Stimulated activated CD4-positive, alpha-beta T cell treated with anti-CD3 and anti-CD28 coated beads, Interleukin-1b, Interleukin-23, amount 100 ng/mL, for 1 hour (primary cell): ENCODE measurements around the gene PGLYRP3.

Experiments used
- DNase-seq, 2 donors: peaks; one replicate each; pipeline ENCODE4 v3.0.0-alpha.2; 2020; ENCODE audit warnings: low read depth in 2 of 2

Gene PGLYRP3, protein sequence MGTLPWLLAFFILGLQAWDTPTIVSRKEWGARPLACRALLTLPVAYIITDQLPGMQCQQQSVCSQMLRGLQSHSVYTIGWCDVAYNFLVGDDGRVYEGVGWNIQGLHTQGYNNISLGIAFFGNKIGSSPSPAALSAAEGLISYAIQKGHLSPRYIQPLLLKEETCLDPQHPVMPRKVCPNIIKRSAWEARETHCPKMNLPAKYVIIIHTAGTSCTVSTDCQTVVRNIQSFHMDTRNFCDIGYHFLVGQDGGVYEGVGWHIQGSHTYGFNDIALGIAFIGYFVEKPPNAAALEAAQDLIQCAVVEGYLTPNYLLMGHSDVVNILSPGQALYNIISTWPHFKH

DNA sequence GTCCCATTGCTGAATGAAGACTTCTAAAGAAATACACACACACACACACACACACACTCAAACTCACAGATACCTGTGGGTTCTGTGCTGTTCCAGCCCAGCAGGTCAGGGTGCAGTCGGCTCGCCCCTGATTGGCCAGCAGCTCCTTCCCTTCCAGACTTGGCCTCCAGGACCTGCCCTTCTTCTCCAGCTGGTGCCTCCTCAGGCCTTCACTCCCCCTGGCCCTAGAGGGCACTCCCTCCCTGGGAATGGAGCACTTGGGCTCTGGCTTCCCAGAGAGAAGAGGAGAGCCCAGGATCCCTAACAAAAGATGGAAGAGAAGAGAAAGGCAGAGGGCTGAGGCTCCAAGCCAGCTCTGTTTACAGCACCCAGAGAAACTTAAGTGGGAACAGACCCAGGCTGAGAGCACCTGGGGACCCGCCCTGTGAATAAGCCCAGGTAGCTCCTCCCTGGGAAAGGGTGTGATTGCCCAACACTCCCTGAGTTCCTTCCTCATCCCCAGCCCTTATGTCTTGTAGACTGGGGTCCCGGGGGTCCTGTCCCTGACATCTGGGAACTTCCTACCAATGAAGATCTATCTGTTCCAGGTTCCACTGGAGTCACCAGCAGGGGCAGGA, at the start of gene PGLYRP3:
PGLYRP3 (minus strand) TSS at position 383 of the 617 bp plus-strand sequence. CDS start 2,287 bp downstream, outside the sequence.
- no peak for DNase-seq

DNA sequence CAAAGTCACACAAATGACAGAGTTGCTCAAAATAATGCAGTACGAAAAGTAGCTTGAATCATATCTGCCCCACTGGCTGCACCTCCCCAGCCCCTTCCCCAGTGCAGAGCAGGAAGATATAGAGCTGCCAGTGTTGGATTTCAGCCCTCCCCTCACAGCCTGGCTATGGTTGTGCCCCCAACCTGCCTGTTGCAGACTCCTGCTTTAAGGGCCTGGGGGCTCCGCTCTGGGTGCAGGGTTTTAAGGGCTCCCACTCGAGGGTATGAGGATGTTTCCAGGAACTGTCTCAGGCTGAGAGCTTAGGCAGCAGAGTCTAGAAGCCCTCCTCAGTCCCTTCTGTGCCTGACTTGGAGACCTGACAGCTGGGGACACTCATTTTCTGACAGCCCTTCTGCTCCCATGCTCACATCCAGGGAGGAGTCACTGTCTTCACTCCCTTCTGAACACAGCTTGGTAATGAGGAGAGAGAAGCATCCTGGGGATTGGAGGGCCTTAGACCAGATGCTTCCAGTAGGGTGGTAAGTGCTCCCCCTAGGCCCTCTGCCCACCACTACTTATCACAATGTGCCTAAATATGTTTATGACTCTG, 49.5 kb upstream of the PGLYRP3 start:
- no peak for DNase-seq

DNA sequence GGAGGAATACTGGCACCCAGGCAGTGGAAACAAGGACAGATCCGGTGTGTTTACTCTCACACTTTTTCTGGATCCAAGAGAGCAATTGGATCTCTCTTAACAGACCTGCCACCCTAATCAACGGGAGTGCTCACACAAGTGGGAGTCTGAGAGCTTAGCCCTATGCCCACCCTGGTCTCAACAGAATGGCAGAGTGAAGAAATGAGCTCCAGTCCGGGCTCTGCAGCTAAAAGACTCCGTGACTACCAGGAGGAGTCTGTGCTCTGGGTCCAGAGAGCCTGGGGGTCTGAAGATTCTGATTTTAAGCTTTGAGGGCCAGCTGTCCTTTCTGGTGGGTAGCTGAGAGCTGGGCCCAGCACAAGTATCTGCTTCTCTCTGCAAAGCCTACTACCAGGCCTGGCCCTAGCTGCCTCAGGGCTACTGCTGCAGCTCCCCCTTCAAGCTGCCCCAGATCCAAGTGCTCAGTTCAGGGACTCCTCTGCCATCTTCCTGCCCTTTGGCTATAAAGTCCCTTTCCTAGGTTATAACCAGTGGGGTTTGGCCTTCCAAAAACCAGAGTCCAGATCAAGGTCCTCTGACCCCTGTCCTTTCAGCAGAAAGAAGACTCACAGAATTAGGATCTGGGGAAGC, 48.8 kb upstream of the PGLYRP3 start:
- no peak for DNase-seq

DNA sequence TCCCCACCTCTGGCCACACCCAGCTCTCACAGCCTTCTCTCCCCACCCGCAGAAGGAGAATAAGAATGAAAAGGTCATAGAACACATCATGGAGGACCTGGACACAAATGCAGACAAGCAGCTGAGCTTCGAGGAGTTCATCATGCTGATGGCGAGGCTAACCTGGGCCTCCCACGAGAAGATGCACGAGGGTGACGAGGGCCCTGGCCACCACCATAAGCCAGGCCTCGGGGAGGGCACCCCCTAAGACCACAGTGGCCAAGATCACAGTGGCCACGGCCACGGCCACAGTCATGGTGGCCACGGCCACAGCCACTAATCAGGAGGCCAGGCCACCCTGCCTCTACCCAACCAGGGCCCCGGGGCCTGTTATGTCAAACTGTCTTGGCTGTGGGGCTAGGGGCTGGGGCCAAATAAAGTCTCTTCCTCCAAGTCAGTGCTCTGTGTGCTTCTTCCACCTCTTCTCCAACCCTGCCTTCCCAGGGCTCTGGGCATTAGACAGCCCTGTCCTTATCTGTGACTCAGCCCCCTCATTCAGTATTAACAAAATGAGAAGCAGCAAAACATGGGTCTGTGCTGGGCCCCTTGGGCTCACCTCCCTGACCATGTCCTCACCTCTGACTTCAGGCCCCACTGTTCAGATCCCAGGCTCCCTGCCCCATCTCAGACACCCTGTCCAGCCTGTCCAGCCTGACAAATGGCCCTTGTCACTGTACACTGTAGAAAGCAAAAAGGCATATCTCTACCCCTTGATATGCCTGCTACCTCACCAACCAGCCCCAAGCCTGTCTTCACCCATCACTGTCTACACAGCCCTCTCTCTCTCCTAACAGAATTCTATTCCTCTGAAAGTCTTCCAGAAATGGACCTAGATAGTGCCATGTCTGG, 48.1 kb upstream of the PGLYRP3 start:
- DNase-seq: no peak

DNA sequence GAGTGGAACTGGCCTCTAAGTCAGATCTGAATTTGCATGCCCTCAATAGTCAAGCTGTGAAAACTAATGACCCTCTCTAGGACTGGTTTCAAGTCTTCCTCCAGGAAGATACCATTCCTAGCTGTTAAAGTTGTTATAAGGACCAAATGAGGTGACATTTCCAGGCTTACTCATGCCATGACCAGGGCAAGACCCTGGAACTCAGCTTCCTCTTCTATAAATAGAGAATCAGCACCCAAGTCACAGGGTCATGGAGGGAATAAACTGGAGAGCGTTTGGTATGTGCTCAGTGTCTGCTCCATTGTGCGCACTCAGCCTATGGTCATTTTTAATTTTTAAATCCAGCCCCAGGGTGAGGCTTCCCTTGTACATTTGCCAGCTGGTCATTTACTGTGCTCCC, 47.4 kb upstream of the PGLYRP3 start:
- DNase-seq: no peak

DNA sequence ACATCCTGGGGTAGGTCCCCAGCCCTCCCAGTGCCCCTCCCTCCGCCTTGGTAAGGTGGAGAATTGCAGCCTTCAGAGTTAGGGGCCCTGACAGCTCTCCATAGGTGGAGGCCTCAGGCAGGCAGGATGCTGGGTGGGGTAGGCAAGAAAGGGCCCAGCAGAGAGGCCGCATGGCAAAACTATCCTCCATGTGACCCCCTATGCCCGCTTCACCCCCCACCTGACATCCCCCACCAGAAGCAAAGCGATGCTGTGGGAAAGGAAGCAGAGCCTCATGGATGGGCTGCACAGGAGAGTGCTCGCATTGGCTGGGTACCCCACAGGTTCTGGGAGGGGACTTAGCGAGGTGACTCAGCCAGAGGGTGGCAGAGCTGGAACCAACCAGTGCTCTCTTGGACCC, 46.5 kb upstream of the PGLYRP3 start:
- DNase-seq: no peak

DNA sequence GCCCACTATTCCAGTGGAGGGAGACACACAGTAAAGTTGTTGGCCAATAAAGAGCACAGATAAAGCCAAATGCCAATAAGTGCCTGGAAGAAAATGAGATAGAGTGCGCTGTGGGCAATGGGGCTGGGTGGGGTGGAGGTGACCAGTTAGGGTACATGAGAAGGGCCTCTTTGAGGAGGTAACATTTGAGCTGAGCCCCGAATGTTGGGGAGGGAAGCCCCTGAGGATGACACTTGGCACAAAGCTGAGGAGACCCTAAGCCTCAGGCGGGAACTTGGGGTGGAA, 45.9 kb upstream of the PGLYRP3 start:
- DNase-seq: no peak

DNA sequence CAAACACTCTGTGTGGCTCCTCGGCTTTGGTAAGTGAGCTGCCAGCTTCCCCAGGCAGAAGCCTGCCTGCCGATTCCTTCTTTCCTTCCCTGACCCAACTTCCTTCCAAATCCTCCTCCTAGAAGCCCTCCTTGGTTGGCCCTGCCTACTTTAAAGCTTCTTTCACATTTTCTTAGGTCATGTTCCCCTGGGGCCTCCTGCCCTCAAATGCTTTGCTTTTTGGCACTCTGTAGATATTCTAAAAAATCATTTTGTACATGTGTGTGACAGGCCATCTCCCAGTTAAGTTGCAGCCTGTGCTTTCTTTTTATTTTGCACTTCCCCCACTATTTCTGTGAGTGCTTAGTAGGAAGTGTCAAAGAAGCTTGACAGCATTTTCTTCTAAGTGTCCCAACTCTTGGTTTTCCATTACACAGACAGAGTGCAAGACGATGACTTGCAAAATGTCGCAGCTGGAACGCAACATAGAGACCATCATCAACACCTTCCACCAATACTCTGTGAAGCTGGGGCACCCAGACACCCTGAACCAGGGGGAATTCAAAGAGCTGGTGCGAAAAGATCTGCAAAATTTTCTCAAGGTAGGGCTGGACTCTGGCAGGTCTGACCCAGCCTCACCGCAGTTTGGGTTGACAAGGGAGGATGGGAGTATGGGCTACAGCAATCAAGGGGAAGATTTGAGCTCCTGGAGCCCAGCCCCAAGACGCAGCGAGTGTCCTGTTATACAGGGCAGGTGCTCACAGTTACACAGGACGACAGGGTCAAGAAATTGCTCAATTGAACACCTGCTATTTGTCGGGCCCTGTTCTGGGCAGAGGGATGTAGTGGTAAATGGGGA, 45.3 kb upstream of the PGLYRP3 start, which contains the start of gene S100A9:
S100A9 (plus strand) TSS at position 2 of the 838 bp plus-strand sequence; CDS start at position 432, 430 bp downstream.
- no peak for DNase-seq

DNA sequence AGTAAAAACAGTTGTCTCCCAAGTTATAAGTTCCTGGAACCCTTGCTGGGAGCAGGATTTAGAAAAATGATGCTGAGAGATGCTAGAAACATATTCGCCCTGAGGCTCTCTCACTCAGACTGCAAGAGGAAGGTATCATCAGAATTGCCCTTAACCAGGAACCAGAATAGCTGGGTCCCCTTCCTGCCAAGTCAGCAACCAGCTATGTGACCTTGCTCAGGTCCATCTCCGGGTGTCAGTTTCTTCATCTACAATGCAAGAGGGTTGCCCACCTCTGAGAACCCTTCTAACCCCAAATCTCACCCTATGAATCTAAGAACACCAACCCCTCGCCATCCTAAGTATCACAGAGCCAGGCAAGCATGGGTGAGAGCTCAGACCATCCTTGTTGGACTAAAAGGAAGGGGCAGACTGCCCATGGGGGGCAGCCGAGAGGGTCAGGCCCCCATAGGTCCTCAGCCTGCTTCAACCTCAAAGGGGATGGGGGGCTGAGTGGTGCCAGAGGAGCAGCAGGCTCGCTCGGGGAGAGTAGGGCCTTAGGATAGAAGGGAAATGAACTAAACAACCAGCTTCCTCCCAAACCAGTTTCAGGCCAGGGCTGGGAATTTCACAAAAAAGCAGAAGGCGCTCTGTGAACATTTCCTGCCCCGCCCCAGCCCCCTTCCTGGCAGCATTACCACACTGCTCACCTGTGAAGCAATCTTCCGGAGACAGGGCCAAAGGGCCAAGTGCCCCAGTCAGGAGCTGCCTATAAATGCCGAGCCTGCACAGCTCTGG, 44.5 kb upstream of the PGLYRP3 start:
- DNase-seq: no peak

DNA sequence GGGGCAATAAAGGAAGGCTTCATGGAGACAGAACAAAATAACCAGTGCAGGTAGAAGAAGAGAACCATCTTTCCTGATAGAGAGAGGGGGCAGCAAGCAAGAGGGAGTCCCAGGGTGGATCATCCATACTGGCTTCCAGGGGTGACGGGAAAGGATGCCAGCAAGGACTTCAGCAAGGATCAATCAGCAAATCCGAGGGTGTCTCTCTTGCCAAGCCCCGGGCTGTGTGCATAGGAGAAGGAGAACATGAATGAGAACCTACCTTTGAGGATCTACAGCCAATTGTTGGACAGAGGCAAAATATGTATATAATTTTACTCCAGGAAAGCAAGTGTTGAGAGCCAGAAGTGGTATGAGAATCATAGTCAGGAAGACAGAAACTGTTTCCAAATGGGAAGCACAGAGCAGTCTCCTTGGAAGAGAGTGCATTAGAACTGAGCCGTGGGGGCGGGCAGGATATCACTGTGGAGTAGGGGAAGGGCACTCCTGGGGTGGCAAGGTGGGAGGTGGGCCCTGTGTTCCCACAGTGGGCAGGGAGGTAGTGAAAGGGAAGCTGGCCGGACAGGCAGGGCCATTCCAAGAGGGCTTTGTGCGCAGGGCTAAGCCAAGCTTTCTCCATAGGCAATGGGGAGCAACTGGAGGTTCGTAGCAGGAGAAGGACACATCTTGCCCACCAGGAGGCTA, 43.8 kb upstream of the PGLYRP3 start:
- no peak for DNase-seq

DNA sequence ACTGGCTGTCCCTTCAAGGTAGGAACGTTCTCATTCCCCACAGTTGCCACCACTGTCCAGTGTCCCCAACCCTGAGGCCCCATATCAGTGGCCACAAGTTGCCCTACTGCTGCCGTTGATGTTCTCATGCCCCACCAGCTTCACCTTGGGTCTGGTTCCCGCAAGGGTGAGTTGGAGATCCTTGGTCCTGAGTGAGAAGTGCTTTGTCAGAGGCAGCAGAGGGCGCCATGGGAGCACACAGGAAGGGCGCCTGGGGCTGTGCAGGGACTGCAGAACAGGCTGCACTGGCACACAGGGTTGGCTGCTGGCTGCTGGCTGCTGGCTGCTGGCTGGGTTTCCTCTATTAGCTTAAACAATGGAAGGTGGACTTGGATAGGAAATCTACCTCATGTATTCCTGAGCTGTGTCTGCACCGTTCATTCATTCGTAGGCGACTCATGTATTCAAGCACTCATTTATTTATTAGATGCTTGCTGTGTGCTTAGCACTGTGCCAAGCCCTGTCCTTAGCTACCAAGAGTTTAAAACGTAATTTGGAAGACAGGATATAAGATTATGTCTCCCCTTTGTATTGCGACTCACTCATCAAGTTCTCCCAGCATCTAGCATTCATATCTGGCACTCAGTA, 42.8 kb upstream of the PGLYRP3 start:
- peak in 1 of 2 donors; percentile 6 for DNase-seq

DNA sequence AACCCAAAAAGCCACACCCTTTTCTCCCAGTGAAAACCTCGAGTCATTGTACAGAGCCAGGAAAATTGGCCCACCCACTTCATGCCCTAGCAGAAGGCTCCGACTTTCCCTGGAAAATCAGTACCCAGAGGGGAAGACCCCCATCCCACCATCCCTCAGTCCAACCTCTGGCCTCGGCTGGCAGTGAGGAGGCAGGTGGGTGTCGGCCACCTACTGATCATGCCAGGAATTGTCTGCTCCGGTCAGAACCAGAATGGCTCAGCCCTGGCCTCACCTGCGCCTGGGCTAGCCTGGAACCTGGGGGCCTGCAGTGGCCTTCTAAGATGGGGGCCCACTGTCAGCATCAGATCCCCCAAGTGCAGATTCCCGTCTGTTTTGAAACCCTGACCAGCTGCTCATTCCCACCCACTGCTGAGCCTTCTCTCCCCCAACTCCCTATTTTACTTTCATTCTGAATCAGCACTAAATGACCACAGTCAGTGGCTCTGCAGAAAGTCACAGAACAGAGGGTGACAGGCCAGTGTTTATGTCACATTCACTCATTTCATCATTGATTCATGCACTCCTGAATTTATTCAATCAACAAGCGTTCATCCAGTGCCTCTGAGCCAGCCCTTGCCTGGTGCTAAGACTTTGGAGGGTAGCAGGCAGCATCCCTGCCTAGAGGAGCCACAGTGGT, 41.9 kb upstream of the PGLYRP3 start:
- DNase-seq: no peak

DNA sequence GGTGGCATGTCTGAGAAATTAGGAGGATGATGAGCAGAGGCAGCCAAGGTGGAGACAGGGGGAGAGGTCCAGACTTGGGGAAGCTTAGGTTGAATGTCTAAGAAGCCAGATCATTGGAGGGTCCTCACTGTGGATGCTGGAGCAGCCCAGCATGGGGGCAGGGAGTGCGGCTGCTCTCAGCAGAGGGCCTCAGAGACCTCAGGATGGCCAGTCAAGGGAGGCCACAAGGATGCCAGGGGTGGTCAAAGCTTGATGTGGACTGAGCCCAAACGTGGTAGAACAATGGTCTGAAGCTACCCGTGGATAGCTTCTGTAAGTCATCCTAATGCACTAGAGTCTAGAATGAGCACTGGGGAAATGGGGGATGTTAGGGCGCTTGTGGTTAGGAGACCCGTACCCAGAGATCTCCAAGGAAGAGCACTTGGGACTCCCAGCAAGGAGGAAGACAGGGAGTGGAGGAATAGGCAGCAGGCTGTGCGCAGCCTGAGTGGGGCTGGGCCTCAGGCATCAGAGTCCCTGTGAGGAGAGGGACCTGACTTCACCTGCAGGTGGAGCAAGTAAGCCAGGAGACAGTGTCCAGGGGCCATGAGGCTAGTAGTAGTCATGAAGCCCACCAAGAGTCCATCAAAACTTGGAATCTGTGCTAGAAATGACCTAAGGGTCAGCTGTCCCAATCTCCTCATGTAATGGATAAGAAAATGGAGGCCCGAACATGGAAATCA, 40.6 kb upstream of the PGLYRP3 start:
- no peak for DNase-seq

DNA sequence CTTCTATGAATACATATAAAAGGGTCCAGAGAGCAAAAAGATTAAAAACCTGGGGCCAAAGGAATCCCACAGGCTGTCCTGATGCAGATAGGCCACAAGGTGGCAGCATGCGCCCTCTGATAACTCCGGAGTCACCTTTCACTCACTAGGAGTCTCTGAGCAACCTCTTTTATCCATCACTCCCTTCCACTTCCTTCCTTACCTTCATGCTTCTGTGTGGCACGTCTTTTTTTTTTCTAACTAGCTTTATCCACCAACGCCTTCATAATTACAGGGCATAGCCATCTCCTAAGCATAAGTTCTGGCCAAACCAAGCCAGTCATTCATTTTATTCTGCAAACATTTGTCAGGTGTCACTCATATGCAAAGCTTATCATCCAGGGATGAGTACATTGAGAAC, 39.8 kb upstream of the PGLYRP3 start:
- peak; percentile 17 to 43 for DNase-seq

DNA sequence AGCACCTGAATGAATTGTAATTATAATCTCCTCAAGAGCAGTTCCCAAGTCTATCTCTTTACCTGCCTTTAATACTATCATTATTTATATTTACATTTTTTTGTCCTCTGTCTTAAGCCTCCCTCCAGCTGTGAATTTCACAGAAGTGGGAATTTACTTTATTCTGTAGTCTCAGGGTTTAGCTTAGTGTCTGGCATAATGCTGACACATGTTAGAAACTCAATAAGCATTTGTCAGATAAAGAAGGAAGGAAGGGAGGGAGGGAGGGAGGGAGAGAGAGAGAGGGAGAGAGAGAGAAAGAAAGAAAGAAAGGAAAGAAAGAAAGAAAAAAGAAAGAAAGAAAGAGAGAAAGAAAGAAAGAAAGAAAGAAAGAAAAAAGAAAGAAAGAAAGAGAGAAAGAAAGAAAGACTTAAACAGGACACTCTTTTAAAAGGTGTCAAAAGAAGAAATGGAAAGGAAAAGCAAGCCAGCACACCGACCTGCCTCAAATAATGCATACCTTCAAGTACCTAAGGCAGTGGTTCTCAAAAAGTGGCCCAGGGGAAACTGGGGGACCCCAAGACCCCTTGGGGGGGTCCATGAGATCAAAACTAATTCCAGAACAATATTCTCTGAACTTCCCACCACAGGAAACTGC, 37.7 kb upstream of the PGLYRP3 start:
- DNase-seq: no peak

DNA sequence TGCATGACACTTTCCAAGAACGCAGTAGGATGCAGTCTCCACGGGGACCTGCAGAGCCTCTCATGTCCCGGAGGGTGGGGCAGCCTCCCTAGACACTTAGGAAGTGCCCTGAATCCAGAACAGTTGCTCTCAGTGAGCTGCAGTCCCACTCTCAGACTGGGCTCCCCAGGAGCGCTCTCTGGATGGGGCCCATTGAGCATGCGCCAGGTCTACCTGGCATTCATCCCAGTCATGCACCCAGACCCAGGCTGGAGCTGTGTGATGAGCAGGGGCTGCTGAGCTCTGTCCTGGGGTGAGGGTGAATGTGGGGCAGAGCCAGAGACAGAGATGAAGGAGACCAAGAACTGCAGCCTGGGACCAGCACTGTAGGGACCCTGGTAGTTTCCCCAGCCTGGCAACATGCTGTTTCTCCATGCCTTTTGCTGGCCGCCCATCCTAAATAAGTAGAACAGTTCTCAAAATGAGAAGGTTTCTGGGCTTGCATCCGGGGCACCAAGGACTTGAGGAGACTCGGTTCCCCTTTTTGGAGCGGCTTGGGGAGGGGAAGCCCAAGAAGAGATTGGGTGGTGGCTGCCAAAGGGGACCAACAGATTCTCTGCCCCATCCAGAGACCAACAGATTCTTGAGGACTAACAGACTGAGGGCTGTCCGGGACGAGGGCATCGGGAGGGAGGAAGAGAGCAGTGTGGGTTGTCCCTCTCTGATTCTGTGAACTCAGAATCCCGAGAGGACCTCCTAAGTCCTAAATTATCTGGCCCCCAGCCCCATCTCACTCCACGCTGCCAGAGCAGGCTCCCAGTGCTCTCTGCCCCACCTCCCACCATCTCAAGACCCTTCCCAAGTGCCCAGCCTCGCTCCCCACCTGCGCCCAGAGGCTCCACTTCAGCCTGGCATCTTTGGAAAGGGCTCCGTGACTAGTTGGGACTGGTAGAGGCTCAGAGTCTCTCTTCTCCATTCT, 36.9 kb upstream of the PGLYRP3 start:
- DNase-seq: no peak
